ENCODE measurements around the gene DDX18.

DNA sequence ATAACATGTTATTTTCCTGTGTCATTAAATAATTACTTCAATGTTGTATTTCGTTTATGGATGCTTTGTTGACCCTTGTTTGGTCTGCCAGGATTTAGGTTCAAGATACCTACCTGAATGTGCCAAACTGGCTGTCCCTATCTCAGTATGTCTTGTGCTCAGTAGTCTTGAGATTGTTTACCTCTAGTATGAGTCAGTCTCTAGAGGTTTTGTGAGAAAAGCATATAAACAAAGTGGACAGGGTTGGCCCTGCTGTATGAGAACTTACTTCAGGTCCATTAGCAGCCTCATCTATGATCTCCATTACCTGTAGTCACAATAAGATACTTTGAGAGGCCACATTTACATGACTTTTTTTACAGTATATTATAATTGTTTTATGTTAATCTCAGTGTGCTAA, 17.8 kb downstream of the DDX18 start:
- TF ChIP-seq EZH2 (IDR thresholded peaks at IDR 0.05; ENCODE audit: borderline replicate concordance, insufficient read depth, low read depth, low read length, poor library complexity, severe bottlenecking): no peak
- TF ChIP-seq, protein P1, sequence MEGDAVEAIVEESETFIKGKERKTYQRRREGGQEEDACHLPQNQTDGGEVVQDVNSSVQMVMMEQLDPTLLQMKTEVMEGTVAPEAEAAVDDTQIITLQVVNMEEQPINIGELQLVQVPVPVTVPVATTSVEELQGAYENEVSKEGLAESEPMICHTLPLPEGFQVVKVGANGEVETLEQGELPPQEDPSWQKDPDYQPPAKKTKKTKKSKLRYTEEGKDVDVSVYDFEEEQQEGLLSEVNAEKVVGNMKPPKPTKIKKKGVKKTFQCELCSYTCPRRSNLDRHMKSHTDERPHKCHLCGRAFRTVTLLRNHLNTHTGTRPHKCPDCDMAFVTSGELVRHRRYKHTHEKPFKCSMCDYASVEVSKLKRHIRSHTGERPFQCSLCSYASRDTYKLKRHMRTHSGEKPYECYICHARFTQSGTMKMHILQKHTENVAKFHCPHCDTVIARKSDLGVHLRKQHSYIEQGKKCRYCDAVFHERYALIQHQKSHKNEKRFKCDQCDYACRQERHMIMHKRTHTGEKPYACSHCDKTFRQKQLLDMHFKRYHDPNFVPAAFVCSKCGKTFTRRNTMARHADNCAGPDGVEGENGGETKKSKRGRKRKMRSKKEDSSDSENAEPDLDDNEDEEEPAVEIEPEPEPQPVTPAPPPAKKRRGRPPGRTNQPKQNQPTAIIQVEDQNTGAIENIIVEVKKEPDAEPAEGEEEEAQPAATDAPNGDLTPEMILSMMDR (IDR thresholded peaks at IDR 0.05): no peak

All from B cell (primary cell).